CD8-positive, alpha-beta memory T cell (primary cell): Measurements from ENCODE around the gene CLPTM1L. TPM values are rescaled to one million over a fixed set of nuclear protein-coding genes. Genes with fewer than 3 reads are reported as not detected.
A peak's percentile ranks its signal among the peaks of the same experiment; 100 is the strongest.

Source experiments
- CTCF ChIA-PET: fragments of 350-600 bp; sonication (Branson Sonifier 250); formaldehyde crosslinking; loops from one replicate; lab custom pipeline; 2021; ENCODE audit warnings: antibody characterized with exemption; lab: Charles Lee
- POLR2A ChIA-PET: fragments of 350-600 bp; sonication (Branson Sonifier 250); formaldehyde crosslinking; loops from one replicate; lab custom pipeline; 2021; ENCODE audit warnings: antibody characterized with exemption; lab: Charles Lee
- DNase-seq, 5 donors: peaks; one replicate each; pipeline versions ENCODE4 v3.0.0 to v3.0.0-alpha.2; 2020 to 2022; ENCODE audit warnings: mixed read lengths in 1 of 5
- H3K27ac ChIP-seq: one replicate; pipeline ENCODE4 v1.7.0; 2013; ENCODE audit warnings: low read depth, mild to moderate bottlenecking, low read length, moderate library complexity
- H3K27me3 ChIP-seq: 2 replicates; pipeline ENCODE4 v1.7.0; 2013; ENCODE audit warnings: low read length, mild to moderate bottlenecking; ENCODE audit not compliant: insufficient read depth, poor library complexity, severe bottlenecking
- H3K36me3 ChIP-seq: 2 replicates; pipeline ENCODE4 v1.7.0; 2013; ENCODE audit warnings: mild to moderate bottlenecking, low read length, moderate library complexity; ENCODE audit not compliant: insufficient read depth
- H3K4me1 ChIP-seq: 2 replicates; pipeline ENCODE4 v1.7.0; 2013; ENCODE audit warnings: mild to moderate bottlenecking, low read length, moderate library complexity; ENCODE audit not compliant: insufficient read depth
- H3K4me3 ChIP-seq: 2 replicates; pipeline ENCODE4 v1.7.0; 2013; ENCODE audit warnings: mild to moderate bottlenecking, low read length
- H3K9me3 ChIP-seq: 2 replicates; pipeline ENCODE4 v1.7.0; 2013; ENCODE audit warnings: mild to moderate bottlenecking, low read length
- H3K27ac Mint-ChIP-seq, 8 donors: one replicate each; pipeline ENCODE4 v1.8.0; 2020 to 2021; ENCODE audit warnings: mixed read lengths in 8 of 8, mild to moderate bottlenecking in 6 of 8, inconsistent platforms in 3 of 8, moderate library complexity in 3 of 8
- H3K27me3 Mint-ChIP-seq, 2 donors: one replicate each; pipeline ENCODE4 v1.8.0; 2020 to 2021; ENCODE audit warnings: mixed read lengths in 2 of 2, mild to moderate bottlenecking in 1 of 2, moderate library complexity in 1 of 2
- H3K36me3 Mint-ChIP-seq, 3 donors: one replicate each; pipeline ENCODE4 v1.8.0; 2020 to 2021; ENCODE audit warnings: mixed read lengths in 3 of 3, inconsistent platforms in 1 of 3, mild to moderate bottlenecking in 1 of 3
- H3K4me1 Mint-ChIP-seq, 3 donors: one replicate each; pipeline ENCODE4 v1.8.0; 2020 to 2021; ENCODE audit warnings: mixed read lengths in 3 of 3, inconsistent platforms in 1 of 3, mild to moderate bottlenecking in 1 of 3
- H3K4me3 Mint-ChIP-seq, 7 donors: one replicate each; pipeline ENCODE4 v1.8.0; 2020 to 2021; ENCODE audit warnings: mixed read lengths in 7 of 7, mild to moderate bottlenecking in 6 of 7, moderate library complexity in 4 of 7, inconsistent platforms in 2 of 7
- H3K9me3 Mint-ChIP-seq, 5 donors: one replicate each; pipeline ENCODE4 v1.8.0; 2020 to 2022; ENCODE audit warnings: mixed read lengths in 5 of 5, mild to moderate bottlenecking in 3 of 5, moderate library complexity in 2 of 5, inconsistent platforms in 1 of 5
- polyA plus RNA-seq: library from polyadenylated mRNA; unstranded; fragments of 300-500 nt; fragmentation: Illumina TruSeq; gene quantifications from one replicate; pipeline ENCODE4 v1.2.3, GENCODE V29; 2021
- total RNA-seq, 2 experiments: library from RNA; stranded (reverse); gene quantifications; one replicate each; pipeline ENCODE4 v1.2.3, GENCODE V29; 2021

CLPTM1L gene
- total and polyA plus RNA-seq, 3 experiments from 2014 or later: 68.1 to 110 (median 109) TPM

GRCh38 chr5:1388383-1388967, 43.6 kb upstream of the CLPTM1L start:
- Histone ChIP-seq H3K27me3 (peaks cover 8% of the 10 kb centered on the region), H3K4me3 (no peak overlapping the region), H3K27ac (no peak overlapping the region), H3K36me3 (no peaks in the 10 kb centered on the region), H3K9me3 (no peaks in the 10 kb centered on the region), H3K4me1 (peaks cover 18% of the 10 kb centered on the region)
- Mint-ChIP-seq H3K36me3 (peaks cover 0 to 6% (median 0%) of the 10 kb centered on the region in 3 donors), H3K27me3 (peaks cover 4 to 9% of the 10 kb centered on the region in 2 donors), H3K27ac (peak overlapping the region in 7 of 8 donors; percentile 31 to 94 (median 77)), H3K4me1 (peaks cover 21 to 28% (median 25%) of the 10 kb centered on the region in 3 donors), H3K4me3 (peak overlapping the region in 5 of 7 donors; percentile 12 to 83 (median 30)), H3K9me3 (no peaks in the 10 kb centered on the region)
- POLR2A ChIA-PET: no interaction called here
- no peak for DNase-seq
- CTCF ChIA-PET: no interaction called here

DNA sequence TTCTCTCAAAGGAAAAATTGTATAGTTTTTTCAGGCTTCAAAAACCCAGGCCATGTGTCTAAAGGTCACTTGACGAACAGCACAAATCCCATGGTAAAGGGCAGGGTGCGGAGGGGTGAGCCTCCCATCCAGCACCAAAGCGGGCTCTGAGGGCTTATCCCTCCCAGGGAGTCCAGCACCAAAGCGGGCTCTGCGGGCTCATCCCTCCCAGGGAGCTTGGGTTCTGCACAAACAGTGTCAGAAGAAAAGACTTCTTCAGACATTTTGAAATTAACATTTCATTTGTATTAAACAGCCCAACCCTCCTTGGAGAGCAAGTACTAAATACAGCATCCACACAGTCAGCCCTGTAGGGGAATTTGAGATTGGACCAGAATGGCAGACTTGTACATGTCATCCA, 43.0 kb upstream of the CLPTM1L start:
- Mint-ChIP-seq H3K27me3 (peaks cover 4% of the 10 kb centered on the region in 2 donors), H3K9me3 (no peaks in the 10 kb centered on the region), H3K27ac (peak overlapping the region in 7 of 8 donors; percentile 77 to 100 (median 99)), H3K4me1 (peaks cover 21 to 28% (median 25%) of the 10 kb centered on the region in 3 donors), H3K36me3 (peaks cover 0 to 6% (median 0%) of the 10 kb centered on the region in 3 donors), H3K4me3 (peak overlapping the region in 4 of 7 donors; percentile 17 to 97 (median 54))
- Histone ChIP-seq H3K4me3 (no peak overlapping the region), H3K27ac (no peak overlapping the region), H3K4me1 (peaks cover 18% of the 10 kb centered on the region), H3K36me3 (no peaks in the 10 kb centered on the region), H3K27me3 (peaks cover 8% of the 10 kb centered on the region), H3K9me3 (no peaks in the 10 kb centered on the region)
- no peak for DNase-seq
- POLR2A ChIA-PET: no interaction called here
- CTCF ChIA-PET: no interaction called here

DNA sequence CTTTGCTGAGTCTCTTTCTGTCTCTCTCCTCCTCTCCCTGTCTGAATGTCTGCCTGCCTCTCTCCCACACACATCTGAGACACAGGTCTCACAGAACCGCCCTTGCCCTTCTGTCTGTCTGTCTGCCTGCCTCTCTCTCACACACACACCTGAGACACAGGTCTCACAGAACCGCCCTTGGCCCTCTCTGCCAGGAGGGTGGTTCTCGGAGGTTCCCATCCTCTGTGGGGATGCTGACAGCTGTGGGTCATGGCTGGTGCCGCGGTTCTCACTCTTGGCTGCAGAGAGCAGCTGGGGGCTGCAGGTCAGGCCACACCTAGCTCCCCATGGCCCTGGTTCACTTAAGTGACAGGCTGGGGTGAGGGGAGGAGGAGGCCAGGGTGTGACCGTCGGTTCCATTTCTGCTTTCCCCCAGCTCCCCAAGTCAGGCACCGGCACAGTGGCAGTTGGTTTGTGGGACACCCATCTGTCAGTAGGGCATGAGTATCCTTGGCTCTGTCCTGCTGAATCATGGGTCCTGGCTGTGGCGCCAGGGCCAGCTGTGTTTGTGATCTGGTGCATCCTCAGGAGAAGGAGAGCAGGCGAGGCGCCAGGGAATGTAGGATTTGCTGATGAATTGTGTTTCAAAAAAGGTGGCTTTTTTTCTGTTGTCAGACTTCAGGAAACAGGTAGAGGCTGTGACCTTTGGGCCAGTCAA, 42.3 kb upstream of the CLPTM1L start:
- H3K36me3 Mint-ChIP-seq: peaks cover 0 to 6% (median 0%) of the 10 kb centered on the region in 3 donors
- peak overlapping the region; percentile 94 to 100 (median 99) for H3K27ac Mint-ChIP-seq
- Histone ChIP-seq H3K27ac (peak overlapping the region; percentile 84), H3K4me1 (peaks cover 18% of the 10 kb centered on the region), H3K9me3 (no peaks in the 10 kb centered on the region), H3K4me3 (peak overlapping the region; percentile 70), H3K36me3 (no peaks in the 10 kb centered on the region), H3K27me3 (peaks cover 8% of the 10 kb centered on the region)
- no peaks in the 10 kb centered on the region for H3K9me3 Mint-ChIP-seq
- DNase-seq: no peak
- ChIA-PET CTCF (interaction anchor here (1.2 to 1.9 kb wide), 2 partner anchors 9 to 81 kb away, joined by 3 to 4 read pairs; no protein-coding TSS in a partner anchor), POLR2A (interaction anchor here (1.1 to 2.8 kb wide), 5 partner anchors 42 to 414 kb away, joined by 4 to 17 read pairs (median 5); partner anchors contain the start of genes CLPTM1L and NDUFS6)
- peaks cover 21 to 28% (median 25%) of the 10 kb centered on the region in 3 donors for H3K4me1 Mint-ChIP-seq
- peak overlapping the region; percentile 92 to 100 (median 98) for H3K4me3 Mint-ChIP-seq
- H3K27me3 Mint-ChIP-seq: peaks cover 3 to 4% of the 10 kb centered on the region in 2 donors

DNA sequence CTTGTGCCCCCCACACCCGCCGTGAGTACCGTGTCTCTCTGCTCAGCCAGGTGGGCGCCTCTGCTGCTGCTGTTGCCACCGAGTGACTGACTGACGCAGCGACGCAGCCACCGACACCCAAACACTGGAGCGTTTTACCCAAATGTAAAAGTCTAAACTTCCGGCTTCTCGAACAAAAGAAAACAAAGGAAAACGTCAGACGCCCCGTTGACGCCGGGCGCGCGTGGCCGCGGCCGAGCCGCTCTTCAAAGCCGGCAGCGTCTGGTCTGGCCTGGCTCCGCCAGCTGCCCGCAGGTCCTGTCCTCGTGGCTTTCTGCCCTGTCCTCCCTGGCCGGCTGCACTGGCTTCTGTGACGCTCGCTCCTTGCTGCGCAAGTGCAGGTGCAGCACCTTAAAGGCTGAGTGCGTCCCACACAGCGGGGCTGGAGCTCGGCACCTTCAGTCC, 41.4 kb upstream of the CLPTM1L start:
- Mint-ChIP-seq H3K9me3 (no peaks in the 10 kb centered on the region), H3K27me3 (peaks cover 0 to 3% of the 10 kb centered on the region in 2 donors), H3K36me3 (peaks cover 0 to 6% (median 0%) of the 10 kb centered on the region in 3 donors), H3K27ac (peak overlapping the region; percentile 94 to 100 (median 99)), H3K4me3 (peak overlapping the region; percentile 92 to 100 (median 98)), H3K4me1 (peaks cover 26 to 32% (median 29%) of the 10 kb centered on the region in 3 donors)
- peaks cover 18% of the 10 kb centered on the region for H3K4me1 ChIP-seq
- no peaks in the 10 kb centered on the region for H3K9me3 ChIP-seq
- POLR2A ChIA-PET: interaction anchor here (1.1 to 2.8 kb wide), 6 partner anchors 12 to 415 kb away, joined by 4 to 17 read pairs (median 5); partner anchors contain the start of genes CLPTM1L and NDUFS6
- DNase-seq: peak; percentile 53 to 88 (median 84)
- H3K4me3 ChIP-seq: peak overlapping the region; percentile 70
- H3K27me3 ChIP-seq: no peaks in the 10 kb centered on the region
- CTCF ChIA-PET: interaction anchor here (0.8 to 1.9 kb wide), 5 partner anchors 8 to 82 kb away, joined by 3 to 4 read pairs (median 3); no protein-coding TSS in a partner anchor
- no peaks in the 10 kb centered on the region for H3K36me3 ChIP-seq
- H3K27ac ChIP-seq: peak overlapping the region; percentile 84

GRCh38 chr5:1385395-1386273, 40.7 kb upstream of the CLPTM1L start:
- Mint-ChIP-seq H3K4me3 (peak overlapping the region; percentile 92 to 100 (median 98)), H3K27me3 (peaks cover 0 to 3% of the 10 kb centered on the region in 2 donors), H3K4me1 (peaks cover 29 to 38% (median 34%) of the 10 kb centered on the region in 3 donors), H3K9me3 (no peaks in the 10 kb centered on the region), H3K36me3 (peaks cover 0 to 6% (median 0%) of the 10 kb centered on the region in 3 donors), H3K27ac (peak overlapping the region; percentile 94 to 100 (median 99))
- DNase-seq: peak; percentile 72 to 88 (median 78)
- Histone ChIP-seq H3K9me3 (no peaks in the 10 kb centered on the region), H3K4me1 (peaks cover 21% of the 10 kb centered on the region), H3K27ac (peak overlapping the region; percentile 84), H3K36me3 (no peaks in the 10 kb centered on the region), H3K27me3 (no peaks in the 10 kb centered on the region), H3K4me3 (peak overlapping the region; percentile 70)
- POLR2A ChIA-PET: interaction anchor here (1.1 to 2.8 kb wide), 8 partner anchors 11 to 415 kb away, joined by 4 to 17 read pairs (median 4); partner anchors contain the start of genes CLPTM1L, LPCAT1 and NDUFS6
- CTCF ChIA-PET: interaction anchor here (0.8 to 1.9 kb wide), 6 partner anchors 7 to 259 kb away, joined by 3 to 4 read pairs (median 3); no protein-coding TSS in a partner anchor

DNA sequence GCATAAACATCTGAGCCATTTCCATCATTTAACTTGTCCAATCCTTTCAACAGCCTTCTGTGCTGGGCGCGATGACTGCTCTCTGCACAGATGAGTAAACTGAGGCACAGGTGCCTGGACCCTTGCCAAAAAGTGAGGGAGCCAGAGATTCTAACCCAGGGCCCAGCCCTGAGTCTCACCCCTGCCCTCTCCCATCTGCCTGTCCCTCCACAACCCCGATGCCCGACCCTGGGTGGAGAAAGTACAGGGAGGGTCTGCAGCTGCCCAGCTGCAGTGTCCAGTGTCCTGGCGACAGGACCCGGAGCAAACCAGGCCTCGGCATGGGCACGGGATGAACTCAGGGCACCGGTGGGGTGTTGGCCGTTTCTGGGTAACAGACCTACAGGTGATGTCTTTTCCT, 39.6 kb upstream of the CLPTM1L start:
- H3K4me3 ChIP-seq: no peak overlapping the region
- no peaks in the 10 kb centered on the region for H3K36me3 ChIP-seq
- Mint-ChIP-seq H3K27ac (peak overlapping the region in 4 of 8 donors; percentile 65 to 96 (median 89)), H3K36me3 (peaks cover 0 to 6% (median 0%) of the 10 kb centered on the region in 3 donors), H3K4me1 (peaks cover 35 to 48% (median 39%) of the 10 kb centered on the region in 3 donors), H3K27me3 (peaks cover 0 to 3% of the 10 kb centered on the region in 2 donors), H3K4me3 (peak overlapping the region in 2 of 7 donors; percentile 57 to 92), H3K9me3 (no peaks in the 10 kb centered on the region)
- POLR2A ChIA-PET: interaction anchor here (1.5 to 2.8 kb wide), 2 partner anchors 39 to 139 kb away, joined by 4 to 17 read pairs; partner anchors contain the start of genes CLPTM1L and LPCAT1
- CTCF ChIA-PET: interaction anchor here (1.2 kb wide), 1 partner anchor 260 kb away, joined by 3 read pairs; no protein-coding TSS in a partner anchor
- DNase-seq: no peak
- H3K27me3 ChIP-seq: no peaks in the 10 kb centered on the region
- H3K27ac ChIP-seq: no peak overlapping the region
- H3K9me3 ChIP-seq: no peaks in the 10 kb centered on the region
- peaks cover 24% of the 10 kb centered on the region for H3K4me1 ChIP-seq

DNA sequence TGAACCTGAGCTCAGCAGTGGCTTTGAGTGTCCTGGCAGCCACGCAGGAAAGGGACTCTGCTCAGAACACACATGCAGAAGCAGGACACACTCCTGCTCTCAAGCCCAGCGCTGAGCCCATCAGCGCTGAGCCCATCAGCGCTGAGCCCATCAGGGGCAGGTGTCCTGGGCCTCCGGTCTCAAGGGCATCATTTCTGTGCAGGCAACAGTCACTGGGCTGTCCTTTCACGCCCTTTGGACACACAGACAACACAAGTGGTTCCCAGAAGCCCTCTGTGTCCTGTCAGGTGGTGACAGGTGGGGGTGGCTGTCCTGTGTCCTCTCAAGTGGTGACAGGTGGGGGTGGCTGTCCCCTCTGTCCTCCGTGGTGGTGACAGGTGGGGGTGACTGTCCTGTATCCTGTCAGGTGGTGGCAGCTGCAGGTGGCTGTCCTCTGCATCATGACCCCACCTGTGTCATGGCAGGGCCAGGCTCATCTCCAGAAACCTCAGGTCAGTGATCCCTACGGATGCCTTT, 39.0 kb upstream of the CLPTM1L start:
- Mint-ChIP-seq H3K27ac (peak overlapping the region in 3 of 8 donors; percentile 57 to 73 (median 65)), H3K9me3 (no peaks in the 10 kb centered on the region), H3K36me3 (peaks cover 0 to 6% (median 0%) of the 10 kb centered on the region in 3 donors), H3K4me1 (peaks cover 35 to 48% (median 39%) of the 10 kb centered on the region in 3 donors), H3K27me3 (peaks cover 0 to 3% of the 10 kb centered on the region in 2 donors), H3K4me3 (peak overlapping the region in 2 of 7 donors; percentile 21 to 57)
- Histone ChIP-seq H3K9me3 (no peaks in the 10 kb centered on the region), H3K4me3 (no peak overlapping the region), H3K4me1 (peaks cover 24% of the 10 kb centered on the region), H3K36me3 (no peaks in the 10 kb centered on the region), H3K27me3 (no peaks in the 10 kb centered on the region), H3K27ac (no peak overlapping the region)
- POLR2A ChIA-PET: no interaction called here
- DNase-seq: no peak
- CTCF ChIA-PET: no interaction called here
